Esophagus muscularis mucosa (tissue), 4 donors: Measurements from ENCODE around the gene CTIF. TPM values are rescaled to one million over a fixed set of nuclear protein-coding genes. Genes with fewer than 3 reads are reported as not detected.

Experiments used
- DNase-seq: peaks from one replicate; pipeline ENCODE4 v3.0.0-alpha.2; 2017; ENCODE audit errors: extremely low spot score
- H3K27ac ChIP-seq, 4 donors: fragments of 200-600 bp; sonication (generic); replicated peaks in 1 of 4; 1 replicate in 3 of 4; 2 replicates in 1 of 4; pipeline ENCODE4 v1.5.1; 2016 to 2019; ENCODE audit warnings: mild to moderate bottlenecking in 1 of 4
- H3K27me3 ChIP-seq, 4 donors: fragments of 200-600 bp; sonication (generic); one replicate each; pipeline versions ENCODE4 v1.5.1 to v1.6.0; 2016 to 2019
- H3K36me3 ChIP-seq, 4 donors: fragments of 200-600 bp; sonication (generic); one replicate each; pipeline ENCODE4 v1.5.1; 2016 to 2019
- H3K4me1 ChIP-seq, 4 donors: fragments of 200-600 bp; sonication (generic); one replicate each; pipeline ENCODE4 v1.5.1; 2016 to 2019
- H3K4me3 ChIP-seq, 4 donors: fragments of 200-600 bp; sonication (generic); 1 replicate in 2 of 4; 2 replicates in 2 of 4; pipeline ENCODE4 v1.5.1; 2016 to 2019; ENCODE audit warnings: mild to moderate bottlenecking in 4 of 4, moderate library complexity in 1 of 4
- H3K9me3 ChIP-seq, 4 donors: fragments of 200-600 bp; sonication (generic); 1 replicate in 3 of 4; 2 replicates in 1 of 4; pipeline ENCODE4 v1.5.1; 2016 to 2019
- CTCF ChIP-seq, 3 experiments: fragments of 200-600 bp in 2 of 3; fragments of 450-650 bp in 1 of 3; sonication (generic) in 2 of 3; IDR thresholded peaks; one replicate each; pipeline ENCODE4 v1.5.1; 2017 to 2019; ENCODE audit warnings: antibody characterized with exemption in 3 of 3, mild to moderate bottlenecking in 2 of 3, moderate library complexity in 1 of 3
- EP300 ChIP-seq: sonication (generic); formaldehyde crosslinking; IDR thresholded peaks from one replicate; pipeline ENCODE4 v1.6.1; 2017; ENCODE audit warnings: antibody characterized with exemption
- POLR2A ChIP-seq: fragments of 450-650 bp; IDR thresholded peaks from one replicate; pipeline ENCODE4 v1.6.1; 2017; ENCODE audit warnings: antibody characterized with exemption, moderate library complexity, mild to moderate bottlenecking, low read depth
- POLR2AphosphoS5 ChIP-seq, 2 donors: sonication (generic); formaldehyde crosslinking; IDR thresholded peaks; one replicate each; pipeline ENCODE4 v1.6.1; 2017; ENCODE audit warnings: antibody characterized with exemption in 2 of 2
- WGBS: methylation state at CpG from one replicate; pipeline ENCODE4 v1.1.5; 2018; 5-methylcytosine and 5-hydroxymethylcytosine counted together
- intact Hi-C: fragments of 100-400 bp; cut with DNase I; formaldehyde crosslinking; loops from one replicate; pipeline ENCODE4 v1.15.1; 2023
- small RNA-seq, 3 donors: library from RNA; depleted of rRNA; stranded (forward); fragments of <200 nt; gene quantifications; one replicate each; pipeline ENCODE3, GENCODE V24; 2016
- total RNA-seq, 4 donors: library from RNA; depleted of rRNA; stranded (reverse); fragments of >200 nt; gene quantifications; one replicate each; pipeline versions ENCODE4 v1.1.0 to v1.2.1, GENCODE V29; 2016

Gene CTIF
- total RNA-seq, 4 donors from 2014 or later: 63.1 to 137 (median 87.7) TPM

DNA sequence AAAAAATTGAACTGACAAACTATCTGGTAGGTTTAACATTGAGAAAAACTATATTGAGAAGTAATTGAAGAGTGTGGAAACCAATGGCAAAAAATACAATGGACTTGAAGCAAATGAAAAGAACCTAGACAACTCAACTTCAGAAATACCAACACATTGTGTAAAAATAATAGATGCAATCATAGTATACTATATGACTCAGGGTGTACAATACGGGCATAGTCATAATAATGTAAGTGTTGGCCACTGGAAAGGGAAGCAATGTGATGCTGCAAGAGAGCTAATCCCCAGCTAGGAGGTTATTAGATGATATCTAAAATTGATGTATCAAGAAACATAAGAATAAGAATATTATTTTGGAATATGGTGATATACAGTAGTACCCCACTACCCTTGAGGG, 366.7 kb downstream of the CTIF start:
- no peak for TF ChIP-seq EP300
- no peak for TF ChIP-seq POLR2A
- no peak for TF ChIP-seq POLR2AphosphoS5 (IDR thresholded peaks at IDR 0.05)
- TF ChIP-seq CTCF (IDR thresholded peaks at IDR 0.05): no peak
- peaks cover 0 to 11% (median 10%) of the 10 kb centered on the region in 4 donors for H3K9me3 ChIP-seq
- DNase-seq: no peak
- H3K4me1 ChIP-seq: peaks cover 20 to 24% (median 22%) of the 10 kb centered on the region in 4 donors
- H3K27me3 ChIP-seq: no peaks in the 10 kb centered on the region
- WGBS: 94% methylated on average over 1 of the region's 1 CpG
- no peak overlapping the region for H3K27ac ChIP-seq
- intact Hi-C loops: no loop called here
- no peak overlapping the region for H3K4me3 ChIP-seq
- H3K36me3 ChIP-seq: no peaks in the 10 kb centered on the region

DNA sequence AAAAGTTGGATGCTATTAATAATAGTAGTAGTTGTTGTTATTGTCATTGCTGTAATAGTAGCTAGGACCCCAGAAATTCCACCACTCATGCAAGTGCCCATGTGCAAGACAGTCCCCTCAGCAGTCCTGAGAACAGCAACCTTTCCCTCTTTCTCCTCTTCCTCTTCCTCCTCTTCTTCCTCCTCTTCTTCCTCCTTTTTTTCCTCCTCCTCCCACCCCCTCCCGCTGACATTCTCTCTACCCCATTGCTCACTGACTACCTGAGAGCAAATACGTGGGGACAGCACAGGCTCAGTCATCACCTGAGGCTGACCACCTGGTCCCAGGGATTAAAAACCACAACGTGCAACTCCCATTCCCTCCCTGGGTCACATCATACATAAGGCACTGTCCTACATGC, 370.1 kb downstream of the CTIF start:
- no peaks in the 10 kb centered on the region for H3K27me3 ChIP-seq
- 73% methylated on average over 3 of the region's 3 CpGs for WGBS
- no peaks in the 10 kb centered on the region for H3K4me1 ChIP-seq
- TF ChIP-seq CTCF (IDR thresholded peaks at IDR 0.05): no peak
- no peak for TF ChIP-seq POLR2A
- no peak for TF ChIP-seq POLR2AphosphoS5 (IDR thresholded peaks at IDR 0.05)
- intact Hi-C loops: no loop called here
- H3K36me3 ChIP-seq: no peaks in the 10 kb centered on the region
- H3K4me3 ChIP-seq: no peak overlapping the region
- peaks cover 0 to 11% (median 10%) of the 10 kb centered on the region in 4 donors for H3K9me3 ChIP-seq
- no peak for DNase-seq
- no peak overlapping the region for H3K27ac ChIP-seq

DNA sequence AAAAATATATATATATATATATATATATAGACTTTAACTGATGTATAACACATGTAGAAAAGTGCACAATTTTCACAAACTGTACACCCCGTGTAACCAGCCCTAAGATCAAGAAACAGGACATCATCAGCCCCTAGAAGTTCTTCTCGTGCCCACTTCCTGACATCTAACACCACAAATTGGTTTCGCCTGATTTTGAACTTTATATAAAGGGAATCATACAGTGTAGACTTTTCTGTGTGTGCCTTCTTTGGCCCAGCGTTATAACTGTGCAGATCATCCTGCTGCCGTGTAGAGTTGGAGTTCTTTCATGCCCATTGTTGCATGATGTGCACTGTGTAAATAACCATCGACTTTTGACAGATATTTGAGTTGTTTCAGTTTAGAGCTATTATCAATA, 370.9 kb downstream of the CTIF start:
- H3K27me3 ChIP-seq: no peaks in the 10 kb centered on the region
- no peak for TF ChIP-seq POLR2AphosphoS5 (IDR thresholded peaks at IDR 0.05)
- TF ChIP-seq EP300: no peak
- no peak for TF ChIP-seq POLR2A
- TF ChIP-seq CTCF (IDR thresholded peaks at IDR 0.05): no peak
- no peak overlapping the region for H3K27ac ChIP-seq
- peaks cover 0 to 9% (median 4%) of the 10 kb centered on the region in 4 donors for H3K9me3 ChIP-seq
- WGBS: 87% methylated on average over 6 of the region's 6 CpGs
- H3K4me3 ChIP-seq: no peak overlapping the region
- H3K4me1 ChIP-seq: peaks cover 0 to 3% (median 2%) of the 10 kb centered on the region in 4 donors
- DNase-seq: no peak
- intact Hi-C loops: no loop called here
- no peaks in the 10 kb centered on the region for H3K36me3 ChIP-seq

GRCh38 chr18:48910972-48911545, 372.2 kb downstream of the CTIF start:
- Histone ChIP-seq H3K4me1 (peaks cover 0 to 8% (median 6%) of the 10 kb centered on the region in 4 donors), H3K27ac (no peak overlapping the region), H3K4me3 (no peak overlapping the region), H3K27me3 (no peaks in the 10 kb centered on the region), H3K36me3 (no peaks in the 10 kb centered on the region), H3K9me3 (no peaks in the 10 kb centered on the region)
- no peak for DNase-seq
- intact Hi-C loops: no loop called here
- WGBS: 93% methylated on average over 12 of the region's 17 CpGs
- no peak for TF ChIP-seq EP300
- no peak for TF ChIP-seq CTCF (IDR thresholded peaks at IDR 0.05)
- no peak for TF ChIP-seq POLR2AphosphoS5 (IDR thresholded peaks at IDR 0.05)

Small RNAs within 50 kb of the gene (small RNA-seq; reads per million reads assigned to genes)
- gene MIR4743: 0 to 0.08 (median 0) reads per million in 3 donors

Other genes with a start within 250 kb of the CTIF start
- 10 to 100 TPM in 2 of 4 donors, 1 to 10 TPM in 2; 6.3 to 13.2 (median 9.1) TPM for gene ZBTB7C, start 129.6 kb upstream of the CTIF start, total RNA-seq